Loucy (cell line): ENCODE measurements around the gene DNAJC17.

Experiments used
- CTCF ChIP-seq: fragments of 200-600 bp; sonication (generic); conservative IDR thresholded peaks from 2 replicates; pipeline ENCODE4 v1.5.1; 2014; ENCODE audit warnings: mild to moderate bottlenecking, antibody characterized with exemption, low read length
- EZH2phosphoT487 ChIP-seq: fragments of 200-600 bp; IDR thresholded peaks from 2 replicates; pipeline ENCODE4 v1.6.1; 2018; ENCODE audit warnings: antibody characterized with exemption, mild to moderate bottlenecking, moderate library complexity, borderline replicate concordance

DNA sequence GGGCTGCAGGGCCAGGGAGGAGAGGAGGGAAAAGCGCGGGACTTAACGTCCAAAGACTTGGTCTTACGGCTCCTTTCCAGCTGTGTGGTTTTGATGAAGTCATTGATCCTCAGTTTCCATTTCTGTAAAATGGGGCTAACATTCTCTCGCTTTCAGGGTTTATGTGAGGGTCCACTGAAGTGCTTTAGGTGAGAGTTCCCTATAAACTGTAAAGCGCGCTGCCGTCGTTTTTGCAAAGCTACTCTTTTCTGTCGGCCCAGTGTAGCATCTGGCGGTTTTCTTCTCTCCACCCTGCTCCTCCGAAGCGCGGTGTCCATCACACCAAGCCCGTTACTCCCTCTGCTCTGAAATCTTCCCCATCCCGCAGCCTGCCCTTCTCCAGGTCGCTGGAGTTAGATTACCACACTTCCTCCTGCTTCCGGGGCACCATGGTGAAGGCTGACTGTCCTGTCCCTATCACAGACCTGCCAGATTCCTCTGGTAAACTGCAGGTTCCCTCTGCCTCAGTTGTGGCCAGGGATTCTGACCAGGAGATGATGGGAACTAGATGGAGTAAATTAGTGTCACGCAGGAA lies 702 bp upstream of the DNAJC17 start:
- TF ChIP-seq CTCF = no peak
- no peak for TF ChIP-seq EZH2phosphoT487
